Stimulated activated CD4-positive, alpha-beta T cell treated with anti-CD3 and anti-CD28 coated beads, Interleukin-4, amount 100 ng/mL, for 1 hour (primary cell): ENCODE data around the gene ZNF565.
"Not testable (repeated sequence)": the region's sequence is repeated elsewhere in the genome, so short reads cannot be mapped to it uniquely, and the experiment has no call there.

Experiments
- DNase-seq: peaks from one replicate; pipeline ENCODE4 v3.0.0-alpha.2; 2020

ZNF565 gene

GRCh38 chr19:36210497-36210896, 4.0 kb downstream of the ZNF565 start:
- DNase-seq = no peak

- DNase-seq = no peak
These were observed 5.1 kb downstream of the ZNF565 start for GRCh38 chr19:36209372-36209771.

- no peak for DNase-seq
These were observed 6.7 kb downstream of the ZNF565 start for GRCh38 chr19:36207605-36208252.

- DNase-seq = no peak
These were observed 11.2 kb downstream of the ZNF565 start for GRCh38 chr19:36203293-36203692.

GRCh38 chr19:36201684-36202083, 12.8 kb downstream of the ZNF565 start:
- DNase-seq = no peak

GRCh38 chr19:36198119-36198518, 16.3 kb downstream of the ZNF565 start:
- DNase-seq = no peak

GRCh38 chr19:36196249-36196648, 18.2 kb downstream of the ZNF565 start:
- DNase-seq = no peak

GRCh38 chr19:36186722-36187121, 27.7 kb downstream of the ZNF565 start:
- not testable (repeated sequence) for DNase-seq

- DNase-seq = no peak
These were observed 31.2 kb downstream of the ZNF565 start for GRCh38 chr19:36183245-36183628.

GRCh38 chr19:36182612-36183244, 31.7 kb downstream of the ZNF565 start:
- DNase-seq = no peak

- DNase-seq = not testable (repeated sequence)
These were observed 35.4 kb downstream of the ZNF565 start for GRCh38 chr19:36179077-36179476.

GRCh38 chr19:36173846-36174245, 40.6 kb downstream of the ZNF565 start:
- DNase-seq = not testable (repeated sequence)

- DNase-seq = no peak
These were observed 41.6 kb downstream of the ZNF565 start for GRCh38 chr19:36172852-36173251.

GRCh38 chr19:36169084-36169760, 45.2 kb downstream of the ZNF565 start:
- no peak for DNase-seq

- no peak for DNase-seq
These were observed 50.7 kb downstream of the ZNF565 start for GRCh38 chr19:36163813-36164212.

GRCh38 chr19:36160821-36161596, 53.5 kb downstream of the ZNF565 start:
- DNase-seq = no peak

GRCh38 chr19:36153126-36153525, 61.3 kb downstream of the ZNF565 start:
- no peak for DNase-seq

GRCh38 chr19:36152352-36153091, 61.9 kb downstream of the ZNF565 start, which contains the start of gene COX7A1:
Gene COX7A1 (minus strand): TSS chr19:36152447. CDS start chr19:36152407, 40 bp downstream.
- no peak for DNase-seq

- DNase-seq = no peak
These were observed 62.5 kb downstream of the ZNF565 start for GRCh38 chr19:36152019-36152351.

- no peak for DNase-seq
These were observed 63.1 kb downstream of the ZNF565 start for GRCh38 chr19:36151144-36152018.

GRCh38 chr19:36150586-36150985, 63.9 kb downstream of the ZNF565 start:
- no peak for DNase-seq
